OCI-LY7 (cell line): ENCODE measurements around the gene PROKR2. TPM values are rescaled to one million over a fixed set of nuclear protein-coding genes. Genes with fewer than 3 reads are reported as not detected.

Source experiments
- BruUV-seq: library from RNA; stranded (reverse); fragments of 400-500 nt; replicated peaks from 2 replicates; lab custom pipeline; 2021; lab: Mats Ljungman, UMichigan
- CTCF ChIA-PET: fragments of 300-600 bp; sonication (Branson Sonifier 250); formaldehyde crosslinking; loops from one replicate; lab custom pipeline; 2022; ENCODE audit warnings: antibody characterized with exemption; ENCODE audit not compliant: unreplicated experiment; lab: Charles Lee
- POLR2A ChIA-PET: fragments of 300-600 bp; sonication (Branson Sonifier 250); formaldehyde crosslinking; loops from one replicate; lab custom pipeline; 2022; ENCODE audit warnings: antibody characterized with exemption; lab: Charles Lee
- DNase-seq: peaks from one replicate; pipeline ENCODE4 v3.0.0-alpha.2; 2015; ENCODE audit warnings: low spot score
- H2AFZ ChIP-seq: fragments of 200-600 bp; sonication (generic), shearing (Covaris generic); 2 replicates; pipeline ENCODE4 v1.6.1; 2014; ENCODE audit warnings: mild to moderate bottlenecking, antibody characterized with exemption, low read length, moderate library complexity
- H3K27ac ChIP-seq: fragments of 200-600 bp; sonication (generic); 2 replicates; pipeline ENCODE4 v1.5.1; 2014; ENCODE audit warnings: mixed run types, low read depth, mild to moderate bottlenecking, moderate library complexity, low read length, inconsistent platforms; ENCODE audit not compliant: poor library complexity, severe bottlenecking
- H3K36me3 ChIP-seq: fragments of 200-600 bp; sonication (generic); 2 replicates; pipeline ENCODE4 v1.6.1; 2014; ENCODE audit warnings: mild to moderate bottlenecking, antibody characterized with exemption, low read length, moderate library complexity, mixed read lengths; ENCODE audit not compliant: insufficient read depth
- H3K4me1 ChIP-seq: fragments of 200-600 bp; sonication (generic); 2 replicates; pipeline ENCODE4 v1.5.1; 2014; ENCODE audit warnings: mild to moderate bottlenecking, low read length; ENCODE audit not compliant: insufficient read depth, poor library complexity, severe bottlenecking
- H3K4me2 ChIP-seq: fragments of 200-600 bp; sonication (generic); 2 replicates; pipeline ENCODE4 v1.6.1; 2014; ENCODE audit warnings: mild to moderate bottlenecking, low read length
- H3K4me3 ChIP-seq: fragments of 200-600 bp; sonication (generic); 2 replicates; pipeline ENCODE4 v1.5.1; 2014; ENCODE audit warnings: mild to moderate bottlenecking, low read depth, low read length; ENCODE audit not compliant: poor library complexity, severe bottlenecking
- H3K79me2 ChIP-seq: fragments of 200-600 bp; sonication (generic); 2 replicates; pipeline ENCODE4 v1.6.1; 2016; ENCODE audit warnings: low read depth, mild to moderate bottlenecking, low read length, moderate library complexity, mixed read lengths; ENCODE audit not compliant: insufficient read depth
- H3K9me2 ChIP-seq: fragments of 200-600 bp; sonication (generic); 2 replicates; pipeline ENCODE4 v1.6.1; 2016; ENCODE audit warnings: mild to moderate bottlenecking, low read length, mixed read lengths; ENCODE audit not compliant: insufficient read depth
- H3K9me3 ChIP-seq: fragments of 200-600 bp; sonication (generic); 2 replicates; pipeline ENCODE4 v1.6.1; 2014; ENCODE audit warnings: mild to moderate bottlenecking, mixed run types, low read length, mixed read lengths
- H4K20me1 ChIP-seq: fragments of 200-600 bp; sonication (generic); 2 replicates; pipeline ENCODE4 v1.6.1; 2014; ENCODE audit warnings: mild to moderate bottlenecking, antibody characterized with exemption, low read length, moderate library complexity, mixed read lengths; ENCODE audit not compliant: insufficient read depth
- EZH2phosphoT487 ChIP-seq: fragments of 200-600 bp; sonication (generic); IDR thresholded peaks from 2 replicates; pipeline ENCODE4 v1.6.1; 2018; ENCODE audit warnings: low read depth, borderline replicate concordance, mild to moderate bottlenecking, mixed run types, antibody characterized with exemption, low read length, moderate library complexity, mixed read lengths
- intact Hi-C: fragments of 100-400 bp; cut with micrococcal nuclease; formaldehyde crosslinking; loops from one replicate; pipeline ENCODE4 v1.10.0; 2022; ENCODE audit not compliant: unreplicated experiment
- total RNA-seq, 2 experiments: library from RNA; depleted of rRNA in 1 of 2; stranded (reverse); fragments of >200 nt in 1 of 2; shearing (Covaris generic) in 1 of 2; gene quantifications; 2 replicates each; pipeline ENCODE4 v1.2.3, GENCODE V29; 2014 to 2022
- TF ChIP-seq, protein P1 (sequence below): fragments of 200-600 bp; sonication (generic); conservative IDR thresholded peaks from 2 replicates; pipeline ENCODE4 v1.5.1; 2014; ENCODE audit warnings: mild to moderate bottlenecking, antibody characterized with exemption, low read length, moderate library complexity, mixed read lengths

PROKR2 gene
- total RNA-seq, 2 experiments from 2014 or later: not detected

DNA sequence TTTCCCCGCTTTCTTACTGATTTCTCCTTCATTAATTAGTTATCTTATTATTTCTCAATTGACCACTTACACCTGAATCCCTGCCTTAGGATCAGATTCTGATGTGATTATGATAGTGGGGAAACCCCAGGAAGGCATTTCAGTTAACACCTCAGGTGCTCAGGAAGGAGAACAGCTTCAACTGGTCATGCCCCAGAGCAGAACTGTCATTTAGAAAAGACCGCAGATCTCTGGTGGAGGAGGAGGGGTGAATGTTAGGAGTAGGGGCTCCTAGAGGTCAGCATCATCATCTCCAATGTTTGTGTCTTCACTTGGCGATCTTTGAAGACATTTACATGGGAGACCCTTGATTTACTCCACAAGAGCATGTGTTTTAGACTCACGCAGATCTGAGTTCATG, 44.5 kb downstream of the PROKR2 start:
- intact Hi-C loops: no loop called here
- no TSS peak for BruUV-seq
- Histone ChIP-seq H3K79me2 (no peaks in the 10 kb centered on the region), H3K36me3 (no peaks in the 10 kb centered on the region), H3K9me3 (no peaks in the 10 kb centered on the region), H3K27ac (no peak overlapping the region), H3K4me1 (no peaks in the 10 kb centered on the region), H4K20me1 (no peaks in the 10 kb centered on the region), H2AFZ (no peak overlapping the region), H3K9me2 (no peaks in the 10 kb centered on the region), H3K4me2 (no peak overlapping the region), H3K4me3 (no peak overlapping the region)
- DNase-seq: no peak
- ChIA-PET CTCF (no interaction called here), POLR2A (no interaction called here)
- TF ChIP-seq EZH2phosphoT487: no peak
- TF ChIP-seq, protein P1, sequence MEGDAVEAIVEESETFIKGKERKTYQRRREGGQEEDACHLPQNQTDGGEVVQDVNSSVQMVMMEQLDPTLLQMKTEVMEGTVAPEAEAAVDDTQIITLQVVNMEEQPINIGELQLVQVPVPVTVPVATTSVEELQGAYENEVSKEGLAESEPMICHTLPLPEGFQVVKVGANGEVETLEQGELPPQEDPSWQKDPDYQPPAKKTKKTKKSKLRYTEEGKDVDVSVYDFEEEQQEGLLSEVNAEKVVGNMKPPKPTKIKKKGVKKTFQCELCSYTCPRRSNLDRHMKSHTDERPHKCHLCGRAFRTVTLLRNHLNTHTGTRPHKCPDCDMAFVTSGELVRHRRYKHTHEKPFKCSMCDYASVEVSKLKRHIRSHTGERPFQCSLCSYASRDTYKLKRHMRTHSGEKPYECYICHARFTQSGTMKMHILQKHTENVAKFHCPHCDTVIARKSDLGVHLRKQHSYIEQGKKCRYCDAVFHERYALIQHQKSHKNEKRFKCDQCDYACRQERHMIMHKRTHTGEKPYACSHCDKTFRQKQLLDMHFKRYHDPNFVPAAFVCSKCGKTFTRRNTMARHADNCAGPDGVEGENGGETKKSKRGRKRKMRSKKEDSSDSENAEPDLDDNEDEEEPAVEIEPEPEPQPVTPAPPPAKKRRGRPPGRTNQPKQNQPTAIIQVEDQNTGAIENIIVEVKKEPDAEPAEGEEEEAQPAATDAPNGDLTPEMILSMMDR: no peak

DNA sequence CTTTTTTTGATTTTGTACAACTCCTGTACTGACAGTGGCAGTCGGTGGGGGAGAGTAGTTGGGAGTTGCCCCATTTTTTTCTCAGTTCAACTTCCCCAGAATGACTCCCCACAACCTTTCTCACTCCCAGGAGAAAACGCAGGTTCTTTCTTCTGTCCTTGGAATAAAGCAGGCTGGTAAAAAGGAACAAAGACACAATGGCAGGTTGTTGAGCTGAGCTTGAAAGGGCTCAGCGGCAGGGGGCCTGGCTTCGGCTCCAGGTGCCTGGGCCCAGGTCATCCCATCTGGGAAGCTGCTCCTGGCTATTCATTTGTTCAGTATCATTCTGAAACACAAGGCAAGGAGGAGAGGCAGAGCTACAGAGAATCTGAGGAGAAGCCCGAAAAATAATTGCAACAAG, 46.2 kb downstream of the PROKR2 start:
- no peaks in the 10 kb centered on the region for H3K4me1 ChIP-seq
- H2AFZ ChIP-seq: no peak overlapping the region
- H4K20me1 ChIP-seq: no peaks in the 10 kb centered on the region
- intact Hi-C loops: no loop called here
- H3K9me3 ChIP-seq: no peaks in the 10 kb centered on the region
- no peak overlapping the region for H3K4me3 ChIP-seq
- POLR2A ChIA-PET: no interaction called here
- TF ChIP-seq, protein P1: no peak
- TF ChIP-seq EZH2phosphoT487: no peak
- no peaks in the 10 kb centered on the region for H3K79me2 ChIP-seq
- H3K36me3 ChIP-seq: no peaks in the 10 kb centered on the region
- BruUV-seq: no TSS peak
- no peak for DNase-seq
- no peaks in the 10 kb centered on the region for H3K9me2 ChIP-seq
- H3K4me2 ChIP-seq: no peak overlapping the region
- no peak overlapping the region for H3K27ac ChIP-seq
- CTCF ChIA-PET: no interaction called here

- no peaks in the 10 kb centered on the region for H4K20me1 ChIP-seq
- DNase-seq: no peak
- intact Hi-C loops: no loop called here
- BruUV-seq: no TSS peak
- no peak overlapping the region for H3K27ac ChIP-seq
- H3K36me3 ChIP-seq: no peaks in the 10 kb centered on the region
- no peak overlapping the region for H3K4me2 ChIP-seq
- no peaks in the 10 kb centered on the region for H3K4me1 ChIP-seq
- ChIA-PET CTCF (no interaction called here), POLR2A (no interaction called here)
- H2AFZ ChIP-seq: no peak overlapping the region
- H3K4me3 ChIP-seq: no peak overlapping the region
- no peaks in the 10 kb centered on the region for H3K79me2 ChIP-seq
- no peaks in the 10 kb centered on the region for H3K9me3 ChIP-seq
- no peaks in the 10 kb centered on the region for H3K9me2 ChIP-seq
- TF ChIP-seq, protein P1: no peak
- TF ChIP-seq EZH2phosphoT487: no peak
Observed at GRCh38 chr20:5268449-5268848, 48.3 kb downstream of the PROKR2 start.
